Endodermal cell (in vitro differentiated cells): ENCODE measurements around the gene SMTN. TPM values are rescaled to one million over a fixed set of nuclear protein-coding genes. Genes with fewer than 3 reads are reported as not detected.
A peak's percentile ranks its signal among the peaks of the same experiment; 100 is the strongest.

Experiments used
- DNase-seq: peaks from one replicate; pipeline ENCODE4 v3.0.0-alpha.2; 2017
- H3K27ac ChIP-seq: 2 replicates; pipeline ENCODE4 v1.5.1; 2013; ENCODE audit warnings: mild to moderate bottlenecking, low read depth, low read length, moderate library complexity
- H3K27me3 ChIP-seq: 2 replicates; pipeline ENCODE4 v1.6.1; 2013; ENCODE audit warnings: mild to moderate bottlenecking, low read length, moderate library complexity; ENCODE audit not compliant: insufficient read depth, control insufficient read depth, poor library complexity, severe bottlenecking
- H3K36me3 ChIP-seq: 2 replicates; pipeline ENCODE4 v1.7.0; 2013; ENCODE audit warnings: mild to moderate bottlenecking, low read length, moderate library complexity; ENCODE audit not compliant: control insufficient read depth, insufficient read depth
- H3K4me1 ChIP-seq: one replicate; pipeline ENCODE4 v1.7.0; 2013; ENCODE audit warnings: low read length; ENCODE audit not compliant: control insufficient read depth, insufficient read depth
- H3K4me3 ChIP-seq: 2 replicates; pipeline ENCODE4 v1.5.1; 2013; ENCODE audit warnings: mild to moderate bottlenecking, low read length, moderate library complexity
- H3K9ac ChIP-seq: 2 replicates; pipeline ENCODE4 v1.6.1; 2013; ENCODE audit warnings: mild to moderate bottlenecking, low read length, moderate library complexity; ENCODE audit not compliant: poor library complexity, severe bottlenecking; ENCODE audit errors: extremely low read depth
- H3K9me3 ChIP-seq: 2 replicates; pipeline ENCODE4 v1.6.1; 2013; ENCODE audit warnings: mild to moderate bottlenecking, low read length, moderate library complexity; ENCODE audit not compliant: control insufficient read depth
- H3K27ac Mint-ChIP-seq: 2 replicates; pipeline ENCODE4 v1.8.0; 2020; ENCODE audit warnings: mixed read lengths
- H3K27me3 Mint-ChIP-seq: 2 replicates; pipeline ENCODE4 v1.8.0; 2021; ENCODE audit warnings: mild to moderate bottlenecking, mixed read lengths; ENCODE audit not compliant: insufficient read depth
- H3K36me3 Mint-ChIP-seq: 2 replicates; pipeline ENCODE4 v1.8.0; 2020; ENCODE audit warnings: low read depth, mixed read lengths
- H3K4me1 Mint-ChIP-seq: 2 replicates; pipeline ENCODE4 v1.8.0; 2020; ENCODE audit warnings: mixed read lengths
- H3K4me3 Mint-ChIP-seq: 2 replicates; pipeline ENCODE4 v1.8.0; 2020; ENCODE audit warnings: mild to moderate bottlenecking, moderate library complexity, mixed read lengths
- H3K9me3 Mint-ChIP-seq: 2 replicates; pipeline ENCODE4 v1.8.0; 2020; ENCODE audit warnings: mild to moderate bottlenecking, mixed read lengths
- WGBS, 2 experiments: methylation state at CpG; one replicate each; pipeline versions ENCODE4 v1.1.5 to v1.1.7; 2013; ENCODE audit warnings: missing lambda C conversion rate in 2 of 2, mixed read lengths in 1 of 2; ENCODE audit not compliant: insufficient coverage in 1 of 2, insufficient read length in 1 of 2; 5-methylcytosine and 5-hydroxymethylcytosine counted together
- total RNA-seq, 2 donors: library from RNA; stranded (reverse); fragmentation: NEBNext Ultra II Directional in 1 of 2; extraction: Animal tissue kit (Norgen Biotek cat#: 25700) in 1 of 2; gene quantifications; 2 replicates in 1 of 2; 3 replicates in 1 of 2; pipeline ENCODE4 v1.2.1, GENCODE V29; 2021
- TF ChIP-seq, protein P1 (sequence below): fragments of 200-600 bp; sonication (generic); conservative IDR thresholded peaks from 2 replicates; pipeline ENCODE4 v1.5.0; 2021; ENCODE audit warnings: antibody characterized with exemption, mild to moderate bottlenecking

SMTN gene
- total RNA-seq, 2 donors from 2014 or later, result 23.6 to 35.8 TPM

DNA sequence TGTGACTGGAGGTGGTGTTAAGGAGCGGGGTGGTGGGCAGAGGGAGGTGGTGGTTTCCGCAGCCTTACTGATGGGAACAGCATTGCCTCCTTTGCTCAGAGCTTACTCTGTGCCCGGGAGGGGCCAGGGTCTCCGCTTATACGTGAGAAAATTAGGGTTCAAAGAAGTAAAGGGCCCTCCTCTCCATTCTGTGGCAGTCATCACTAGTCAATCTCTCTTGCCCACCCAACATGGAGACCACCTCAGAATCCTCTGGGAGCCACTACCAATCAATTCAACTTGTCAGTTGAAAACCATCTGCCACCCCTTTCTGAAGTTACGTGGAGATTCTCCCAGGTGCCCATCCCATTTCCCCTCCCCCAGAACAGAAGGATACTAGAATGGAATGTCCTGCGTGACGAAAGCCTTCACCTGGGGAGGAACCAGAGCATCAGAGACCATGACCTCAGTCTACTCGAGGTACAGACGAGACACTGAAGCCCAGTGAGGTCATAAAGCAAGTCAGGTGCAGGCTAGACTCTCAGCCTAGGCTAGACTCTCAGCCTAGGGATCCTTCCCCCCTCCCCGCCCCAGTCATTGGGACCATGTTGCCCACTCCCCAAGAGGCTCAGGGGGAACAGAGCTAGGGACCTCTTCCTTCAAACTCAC lies 24.3 kb downstream of the SMTN start:
- no peaks in the 10 kb centered on the region for H3K4me1 ChIP-seq
- peaks cover 23% of the 10 kb centered on the region for H3K27me3 ChIP-seq
- TF ChIP-seq, protein P1, sequence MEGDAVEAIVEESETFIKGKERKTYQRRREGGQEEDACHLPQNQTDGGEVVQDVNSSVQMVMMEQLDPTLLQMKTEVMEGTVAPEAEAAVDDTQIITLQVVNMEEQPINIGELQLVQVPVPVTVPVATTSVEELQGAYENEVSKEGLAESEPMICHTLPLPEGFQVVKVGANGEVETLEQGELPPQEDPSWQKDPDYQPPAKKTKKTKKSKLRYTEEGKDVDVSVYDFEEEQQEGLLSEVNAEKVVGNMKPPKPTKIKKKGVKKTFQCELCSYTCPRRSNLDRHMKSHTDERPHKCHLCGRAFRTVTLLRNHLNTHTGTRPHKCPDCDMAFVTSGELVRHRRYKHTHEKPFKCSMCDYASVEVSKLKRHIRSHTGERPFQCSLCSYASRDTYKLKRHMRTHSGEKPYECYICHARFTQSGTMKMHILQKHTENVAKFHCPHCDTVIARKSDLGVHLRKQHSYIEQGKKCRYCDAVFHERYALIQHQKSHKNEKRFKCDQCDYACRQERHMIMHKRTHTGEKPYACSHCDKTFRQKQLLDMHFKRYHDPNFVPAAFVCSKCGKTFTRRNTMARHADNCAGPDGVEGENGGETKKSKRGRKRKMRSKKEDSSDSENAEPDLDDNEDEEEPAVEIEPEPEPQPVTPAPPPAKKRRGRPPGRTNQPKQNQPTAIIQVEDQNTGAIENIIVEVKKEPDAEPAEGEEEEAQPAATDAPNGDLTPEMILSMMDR, result no peak
- no peak overlapping the region for H3K9ac ChIP-seq
- Mint-ChIP-seq H3K36me3 (no peaks in the 10 kb centered on the region), H3K4me3 (no peak overlapping the region), H3K9me3 (no peaks in the 10 kb centered on the region), H3K27ac (no peak overlapping the region), H3K4me1 (peaks cover 5% of the 10 kb centered on the region), H3K27me3 (peaks cover 40% of the 10 kb centered on the region)
- WGBS, 2 experiments, result 77 to 90% methylated on average over 9 to 11 of the region's 11 CpGs
- no peaks in the 10 kb centered on the region for H3K9me3 ChIP-seq
- H3K36me3 ChIP-seq, result peaks cover 4% of the 10 kb centered on the region
- H3K4me3 ChIP-seq, result no peak overlapping the region
- H3K27ac ChIP-seq, result no peak overlapping the region
- peak; percentile 47 for DNase-seq

DNA sequence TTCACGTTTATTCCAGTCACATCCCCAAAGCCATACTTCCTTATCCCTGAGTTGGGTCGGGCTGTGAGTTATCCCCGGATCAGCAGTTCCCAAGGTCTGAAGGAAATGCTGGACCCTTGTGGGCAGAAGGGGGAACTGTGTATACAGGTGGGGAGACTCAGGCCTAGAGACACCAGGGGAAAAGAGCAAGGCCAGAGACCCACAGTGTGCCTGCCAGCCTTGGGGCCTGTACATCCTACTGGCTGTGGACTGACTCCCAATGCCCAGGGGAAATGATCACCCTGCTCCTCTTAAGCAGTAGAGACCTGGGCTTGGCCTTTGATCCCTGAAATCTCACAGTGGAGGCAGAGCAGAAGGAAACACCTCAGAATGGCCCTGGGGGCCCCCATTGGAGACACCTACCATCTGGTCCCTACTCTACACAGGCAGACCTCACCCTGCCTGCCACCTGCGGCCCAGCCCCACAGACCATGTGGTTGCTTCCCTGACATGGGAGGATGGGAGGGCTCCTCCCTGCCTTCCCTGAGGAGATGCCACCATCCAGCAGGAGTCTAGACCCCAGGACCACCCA lies 25.0 kb downstream of the SMTN start:
- H3K27ac Mint-ChIP-seq, result no peak overlapping the region

DNA sequence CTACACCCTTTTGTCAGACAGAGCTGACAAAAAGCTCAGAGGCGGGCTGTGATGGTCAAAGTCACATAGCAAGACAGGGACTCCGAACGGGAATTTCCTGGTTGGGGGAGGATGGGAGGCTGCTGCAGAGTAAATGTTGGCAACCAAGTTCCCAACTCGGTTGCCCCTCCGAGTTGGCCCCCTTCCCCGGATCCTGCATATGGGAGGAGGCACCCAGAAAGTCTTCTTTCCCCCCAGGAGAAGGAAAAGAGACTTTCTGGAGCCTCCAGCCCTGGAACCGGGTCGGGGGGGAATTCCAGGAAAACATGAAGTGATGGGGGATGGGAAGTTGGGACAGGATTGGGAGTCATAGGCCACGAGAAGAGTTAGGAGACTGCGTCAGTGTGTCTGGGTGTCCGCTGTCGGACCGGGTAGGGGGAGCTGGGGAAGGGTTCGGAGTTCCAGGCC lies 25.6 kb downstream of the SMTN start:
- Mint-ChIP-seq H3K36me3 (no peaks in the 10 kb centered on the region), H3K27me3 (peaks cover 40% of the 10 kb centered on the region), H3K4me1 (peaks cover 5% of the 10 kb centered on the region), H3K4me3 (peak overlapping the region; percentile 55), H3K9me3 (no peaks in the 10 kb centered on the region), H3K27ac (no peak overlapping the region)
- H3K9ac ChIP-seq, result peak overlapping the region; percentile 59
- peak overlapping the region; percentile 76 for H3K4me3 ChIP-seq
- no peak overlapping the region for H3K27ac ChIP-seq
- 60 to 65% methylated on average over 5 to 14 of the region's 14 CpGs for WGBS, 2 experiments
- no peaks in the 10 kb centered on the region for H3K36me3 ChIP-seq
- H3K4me1 ChIP-seq, result no peaks in the 10 kb centered on the region
- TF ChIP-seq, protein P1, result no peak
- no peak for DNase-seq
- H3K27me3 ChIP-seq, result peaks cover 23% of the 10 kb centered on the region
- no peaks in the 10 kb centered on the region for H3K9me3 ChIP-seq

More for the DNA sequence above, 25.0 kb downstream of the SMTN start:
- Histone ChIP-seq H3K9me3 (no peaks in the 10 kb centered on the region), H3K36me3 (peaks cover 2% of the 10 kb centered on the region), H3K4me3 (no peak overlapping the region), H3K27me3 (peaks cover 23% of the 10 kb centered on the region), H3K9ac (no peak overlapping the region), H3K27ac (no peak overlapping the region), H3K4me1 (no peaks in the 10 kb centered on the region)
- peak; percentile 45 for DNase-seq
- H3K4me3 Mint-ChIP-seq, result peak overlapping the region; percentile 55
- TF ChIP-seq, protein P1, result peak; percentile 33
- H3K27me3 Mint-ChIP-seq, result peaks cover 40% of the 10 kb centered on the region
- H3K9me3 Mint-ChIP-seq, result no peaks in the 10 kb centered on the region
- H3K36me3 Mint-ChIP-seq, result no peaks in the 10 kb centered on the region
- peaks cover 5% of the 10 kb centered on the region for H3K4me1 Mint-ChIP-seq
- 87 to 91% methylated on average over 3 to 4 of the region's 4 CpGs for WGBS, 2 experiments
